Fibroblast of skin of left biceps (primary cell): Measurements from ENCODE around the gene STK24.

Experiments
- DNase-seq, 2 experiments: peaks; one replicate each; pipeline ENCODE4 v3.0.0-alpha.2; 2013; ENCODE audit warnings: low read depth in 2 of 2

Gene STK24

DNA sequence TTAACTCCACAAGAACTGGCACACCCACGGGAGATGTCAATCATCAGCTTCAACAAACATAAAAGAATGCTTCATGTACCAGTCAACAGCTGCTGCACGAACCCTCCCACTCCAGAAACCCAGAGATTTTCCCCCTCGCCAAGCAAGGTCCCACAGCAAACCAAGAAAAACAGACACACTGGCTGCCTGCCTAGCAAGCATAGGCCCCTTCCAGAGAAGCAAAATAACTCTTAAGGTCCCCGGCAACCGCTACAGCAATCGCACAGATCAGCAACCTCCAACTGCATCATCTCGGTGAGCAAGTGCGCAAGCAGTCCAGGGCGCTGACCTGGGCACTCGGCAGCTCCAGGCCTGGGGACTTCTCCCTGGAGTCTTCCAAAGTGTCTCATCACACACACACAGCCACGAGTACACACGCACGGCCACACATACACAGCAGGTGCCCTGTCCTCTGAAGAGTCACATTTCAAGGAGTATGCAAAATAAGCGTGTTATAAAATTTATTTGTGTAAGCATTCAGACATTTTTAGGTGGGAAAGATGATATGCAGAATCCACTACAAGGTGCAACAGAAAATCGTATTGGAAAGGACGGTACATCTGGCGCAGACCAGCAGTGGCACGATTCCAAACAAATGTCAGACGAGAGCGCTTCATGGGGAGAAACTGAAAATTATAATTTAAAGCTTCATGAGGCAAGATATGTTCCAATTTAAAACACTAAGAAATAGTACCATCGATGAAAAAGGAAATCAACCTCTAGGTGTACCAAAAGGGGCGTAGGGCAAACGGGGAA lies 125.0 kb downstream of the STK24 start:
- no peak for DNase-seq

DNA sequence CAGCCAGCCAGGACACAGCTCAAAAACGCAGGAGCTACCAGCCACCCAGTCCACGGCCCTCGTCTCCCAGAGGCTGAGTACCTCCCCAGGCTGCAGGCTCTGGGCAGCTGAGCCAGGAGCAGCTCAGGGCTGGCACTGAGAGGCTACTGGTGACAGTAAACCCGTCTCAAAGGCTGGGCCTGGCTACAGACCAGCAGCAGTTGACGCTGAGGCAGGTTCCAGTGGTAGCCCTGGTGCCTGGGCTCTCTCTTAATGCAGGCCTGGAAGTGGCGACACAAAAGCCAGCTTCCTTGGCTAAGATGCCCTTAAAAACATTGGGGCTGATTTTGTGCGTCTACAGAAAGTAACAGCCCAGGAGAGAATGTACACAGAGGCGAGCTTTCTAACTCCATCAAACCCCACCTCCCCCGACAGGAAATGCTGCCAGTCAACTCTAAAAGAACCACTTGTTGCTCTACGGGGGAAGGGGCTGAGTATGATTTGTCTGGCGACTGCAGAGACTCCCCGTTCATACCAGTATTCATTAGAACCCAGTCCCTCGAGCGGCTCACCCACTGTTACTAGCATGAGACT lies 126.3 kb downstream of the STK24 start:
- no peak for DNase-seq

- no peak for DNase-seq
These were observed 126.9 kb downstream of the STK24 start for GRCh38 chr13:98450026-98450425.

DNA sequence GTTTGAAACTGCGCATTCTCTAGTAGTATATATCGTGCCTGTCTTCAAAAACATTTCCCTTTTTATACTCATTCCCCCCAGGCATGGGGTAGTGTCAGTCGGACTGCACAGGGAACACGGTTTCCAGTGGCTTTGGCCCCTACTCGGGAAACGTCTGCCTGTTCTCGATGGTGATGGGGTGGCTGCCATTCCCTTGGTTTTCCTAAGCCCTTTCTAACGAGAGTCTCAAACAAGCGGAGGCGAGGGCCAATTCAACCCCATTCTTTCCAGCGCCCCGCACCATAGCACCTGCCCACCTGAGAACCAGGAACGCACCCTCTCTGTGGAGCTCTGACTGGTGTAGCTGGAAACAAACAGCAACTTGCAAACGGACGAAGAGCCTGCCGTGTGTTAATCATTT lies 127.6 kb downstream of the STK24 start:
- no peak for DNase-seq

DNA sequence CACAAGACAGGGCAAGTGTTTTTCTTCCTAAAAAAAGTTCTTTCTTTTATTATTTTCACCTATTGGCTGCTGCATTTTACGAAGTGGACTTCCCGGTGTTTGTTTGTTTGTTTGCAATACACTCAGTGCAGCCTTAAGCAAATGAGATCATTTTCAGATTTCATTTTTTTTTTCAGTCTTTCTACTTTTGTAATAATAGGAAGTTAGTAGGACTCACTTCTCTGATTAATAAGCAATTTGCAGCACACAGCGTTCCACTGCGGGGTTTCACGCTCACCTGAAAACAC lies 128.3 kb downstream of the STK24 start:
- DNase-seq, result no peak

DNA sequence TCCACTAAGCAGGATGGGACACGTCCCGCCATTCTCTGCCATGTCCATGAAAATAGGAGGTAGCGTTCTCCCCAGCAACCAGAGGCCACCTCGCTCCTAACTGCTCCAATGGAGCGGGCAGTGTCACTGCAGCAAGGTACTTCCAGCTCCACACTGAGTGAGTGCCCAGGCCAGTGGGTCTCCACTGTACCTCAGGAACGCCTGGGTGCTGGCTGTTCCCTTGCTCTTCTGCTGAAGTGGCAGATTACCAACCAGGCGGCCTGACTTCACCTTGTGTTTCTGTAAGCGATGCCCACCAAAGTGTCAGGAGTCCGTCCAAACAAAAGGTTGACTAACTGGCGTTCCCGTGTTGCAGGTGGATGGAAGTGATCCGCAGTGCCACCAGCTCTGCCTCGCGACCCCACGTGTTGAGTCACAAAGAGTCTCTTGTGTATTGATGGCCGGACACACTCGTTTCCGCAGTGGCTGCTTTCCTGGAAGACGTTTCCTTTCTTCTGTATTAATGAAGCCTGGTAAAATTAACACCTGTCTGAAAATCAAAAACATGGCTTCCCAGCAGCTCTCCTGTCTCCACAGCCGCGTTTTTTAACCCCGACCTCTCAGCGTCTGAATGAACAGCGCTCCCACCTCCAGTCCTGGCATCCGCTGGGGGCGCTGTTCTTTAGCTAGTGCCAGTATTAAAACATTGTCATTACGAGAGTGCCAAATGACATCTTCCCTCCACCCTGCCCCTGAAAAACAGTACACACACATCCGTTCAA lies 128.8 kb downstream of the STK24 start:
- no peak for DNase-seq

- no peak for DNase-seq
These were observed 129.8 kb downstream of the STK24 start for GRCh38 chr13:98447130-98447529.

GRCh38 chr13:98446234-98446621 lies 130.7 kb downstream of the STK24 start:
- DNase-seq, result no peak

- DNase-seq, result no peak
These were observed 131.3 kb downstream of the STK24 start for GRCh38 chr13:98445340-98446233.

- no peak for DNase-seq
These were observed 132.5 kb downstream of the STK24 start for GRCh38 chr13:98444381-98444780.

- DNase-seq, result no peak
These were observed 133.0 kb downstream of the STK24 start for GRCh38 chr13:98443800-98444325.

DNA sequence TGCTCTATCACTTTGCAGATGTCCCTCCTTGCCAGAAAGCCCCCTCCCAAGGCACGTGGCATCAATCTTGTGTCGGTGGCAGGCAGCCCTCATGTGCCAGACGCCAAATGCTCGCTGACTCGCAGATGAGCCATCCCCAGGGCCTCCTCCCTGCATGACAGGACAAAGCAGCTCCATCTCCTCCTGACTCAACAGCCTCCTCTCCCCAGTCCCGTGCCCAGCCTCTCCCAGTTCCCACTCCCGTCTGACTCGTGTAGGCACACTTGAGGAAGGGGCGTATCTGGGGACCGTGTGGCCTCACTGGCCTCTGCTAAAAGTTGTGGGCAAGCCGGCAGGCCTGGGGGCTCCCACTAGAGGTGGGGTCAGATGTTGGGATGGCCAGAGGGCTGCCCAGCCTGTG lies 133.6 kb downstream of the STK24 start:
- peak in 1 of 2 experiments; percentile 34 for DNase-seq

GRCh38 chr13:98442391-98443230 lies 134.3 kb downstream of the STK24 start:
- DNase-seq, result no peak

GRCh38 chr13:98441056-98441676 lies 135.7 kb downstream of the STK24 start:
- DNase-seq, result no peak

GRCh38 chr13:98440390-98441055 lies 136.4 kb downstream of the STK24 start:
- no peak for DNase-seq

DNA sequence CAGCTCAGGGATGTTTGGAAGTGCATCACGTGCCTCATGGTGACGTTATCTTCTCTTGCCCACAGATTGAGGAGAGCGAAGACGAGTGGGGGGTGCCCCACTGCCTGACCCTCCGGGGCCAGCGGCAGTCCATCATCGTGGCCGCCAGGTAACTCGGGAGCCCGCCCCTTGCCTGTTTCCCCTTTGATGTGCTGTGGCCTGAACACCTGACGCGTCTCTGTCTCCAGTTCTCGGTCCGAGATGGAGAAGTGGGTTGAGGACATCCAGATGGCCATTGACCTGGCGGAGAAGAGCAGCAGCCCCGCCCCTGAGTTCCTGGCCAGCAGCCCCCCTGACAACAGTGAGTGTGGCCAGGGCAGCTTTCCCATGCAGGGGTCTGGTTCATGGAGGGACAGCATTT lies 137.0 kb downstream of the STK24 start:
- no peak for DNase-seq

- no peak for DNase-seq
These were observed 137.6 kb downstream of the STK24 start for GRCh38 chr13:98439126-98439828.

- DNase-seq, result no peak
These were observed 138.4 kb downstream of the STK24 start for GRCh38 chr13:98438246-98439125.
